SH-SY5Y (cell line): Measurements from ENCODE around the gene ALDH1B1.

Experiments used
- GATA2 ChIP-seq: IDR thresholded peaks from 2 replicates; pipeline ENCODE4 v1.6.1; 2011; ENCODE audit warnings: mild to moderate bottlenecking, low read depth, low read length
- GATA3 ChIP-seq: IDR thresholded peaks from 2 replicates; pipeline ENCODE4 v1.6.1; 2011; ENCODE audit warnings: low read depth, mild to moderate bottlenecking, low read length, moderate library complexity

GRCh38 chr9:38374847-38375571 is 17.5 kb upstream of the ALDH1B1 start:
- TF ChIP-seq GATA2 (no peak), GATA3 (no peak)
